Tibial nerve (tissue), 4 donors: ENCODE measurements around the gene RDH8.

Source experiments
- CTCF ChIP-seq, 5 experiments: fragments of 200-600 bp in 3 of 5; fragments of 450-650 bp in 2 of 5; sonication (generic) in 3 of 5; IDR thresholded peaks; one replicate each; pipeline ENCODE4 v1.5.1; 2016 to 2019; ENCODE audit warnings: antibody characterized with exemption in 5 of 5, mild to moderate bottlenecking in 3 of 5, moderate library complexity in 2 of 5
- EP300 ChIP-seq, 2 donors: sonication (generic); formaldehyde crosslinking; IDR thresholded peaks; one replicate each; pipeline ENCODE4 v1.6.1; 2017; ENCODE audit warnings: antibody characterized with exemption in 2 of 2, mild to moderate bottlenecking in 1 of 2
- POLR2A ChIP-seq, 2 donors: fragments of 450-650 bp; IDR thresholded peaks; one replicate each; pipeline ENCODE4 v1.6.1; 2017; ENCODE audit warnings: antibody characterized with exemption in 2 of 2, mild to moderate bottlenecking in 2 of 2, moderate library complexity in 2 of 2

GRCh38 chr19:10006752-10007323 is 6.4 kb upstream of the RDH8 start:
- TF ChIP-seq EP300 (IDR thresholded peaks at IDR 0.05), result no peak
- no peak for TF ChIP-seq CTCF (IDR thresholded peaks at IDR 0.05)
- no peak for TF ChIP-seq POLR2A (IDR thresholded peaks at IDR 0.05)
